ENCODE data around the gene TAF1L.

DNA sequence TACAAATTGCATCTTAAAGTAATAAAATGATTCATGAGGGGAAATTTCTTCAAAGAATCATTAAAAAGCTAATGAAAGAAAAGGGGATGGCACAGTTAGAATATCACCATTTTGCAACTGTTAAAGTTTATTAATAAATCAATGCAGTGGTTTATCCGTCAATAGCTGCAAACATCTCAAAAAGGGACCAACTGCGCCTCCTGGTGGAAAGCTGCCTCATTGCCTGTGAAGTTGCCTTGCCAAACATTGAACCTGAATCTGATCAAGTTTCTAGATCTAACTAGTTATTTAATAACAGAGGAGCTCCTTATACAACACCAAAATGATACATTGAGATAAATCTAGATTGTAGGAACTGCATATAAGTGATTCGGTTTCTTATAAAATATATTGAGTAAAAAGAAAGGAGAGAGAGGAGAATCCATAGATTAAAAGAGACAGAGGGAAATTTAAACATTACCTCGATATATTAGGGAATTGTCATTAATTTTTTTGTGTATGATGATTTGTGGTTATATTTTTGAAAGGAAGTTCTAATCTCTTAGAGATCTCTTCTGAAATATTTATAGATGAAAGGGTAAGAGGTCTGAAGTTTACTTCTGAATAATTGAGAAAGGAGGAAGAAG, 55.6 kb downstream of the TAF1L start:
- TF ChIP-seq, protein P1, sequence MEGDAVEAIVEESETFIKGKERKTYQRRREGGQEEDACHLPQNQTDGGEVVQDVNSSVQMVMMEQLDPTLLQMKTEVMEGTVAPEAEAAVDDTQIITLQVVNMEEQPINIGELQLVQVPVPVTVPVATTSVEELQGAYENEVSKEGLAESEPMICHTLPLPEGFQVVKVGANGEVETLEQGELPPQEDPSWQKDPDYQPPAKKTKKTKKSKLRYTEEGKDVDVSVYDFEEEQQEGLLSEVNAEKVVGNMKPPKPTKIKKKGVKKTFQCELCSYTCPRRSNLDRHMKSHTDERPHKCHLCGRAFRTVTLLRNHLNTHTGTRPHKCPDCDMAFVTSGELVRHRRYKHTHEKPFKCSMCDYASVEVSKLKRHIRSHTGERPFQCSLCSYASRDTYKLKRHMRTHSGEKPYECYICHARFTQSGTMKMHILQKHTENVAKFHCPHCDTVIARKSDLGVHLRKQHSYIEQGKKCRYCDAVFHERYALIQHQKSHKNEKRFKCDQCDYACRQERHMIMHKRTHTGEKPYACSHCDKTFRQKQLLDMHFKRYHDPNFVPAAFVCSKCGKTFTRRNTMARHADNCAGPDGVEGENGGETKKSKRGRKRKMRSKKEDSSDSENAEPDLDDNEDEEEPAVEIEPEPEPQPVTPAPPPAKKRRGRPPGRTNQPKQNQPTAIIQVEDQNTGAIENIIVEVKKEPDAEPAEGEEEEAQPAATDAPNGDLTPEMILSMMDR (IDR thresholded peaks at IDR 0.05) = peak; percentile 73 to 92 (median 78)
- no peak for TF ChIP-seq POLR2A (IDR thresholded peaks at IDR 0.05)
